ENCODE measurements around the gene SGPP1. TPM values are rescaled to one million over a fixed set of nuclear protein-coding genes. Genes with fewer than 3 reads are reported as not detected.

Gene SGPP1
- polyA plus RNA-seq, 3 donors = 3.3 to 13.3 (median 7.6) TPM

DNA sequence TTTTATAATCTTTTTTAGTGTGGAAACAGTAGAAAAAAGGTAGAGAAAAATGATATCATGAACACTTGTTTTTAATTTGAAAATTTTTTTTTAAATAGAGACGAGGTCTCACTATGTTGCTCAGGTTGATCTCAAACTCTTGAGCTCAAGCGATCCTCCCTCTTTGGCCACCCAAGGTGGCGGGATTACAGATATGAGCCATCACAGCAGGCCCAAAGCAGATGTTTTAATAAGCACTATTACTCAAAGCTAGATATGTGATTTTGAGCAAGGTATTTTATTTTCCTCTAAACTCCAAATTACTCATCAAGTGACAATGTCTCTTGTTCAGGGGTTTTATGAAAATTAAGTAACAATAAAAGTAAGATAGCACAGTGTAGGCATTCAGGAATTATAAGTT is 75.5 kb downstream of the SGPP1 start:
- intact Hi-C loops (cut with micrococcal nuclease) = loop anchor here in 1 of 2 donors (10.0 kb wide), 1 partner anchor 72 kb away; the partner anchor contains the start of gene SGPP1
- no peak overlapping the region for H3K4me3 Mint-ChIP-seq
- Histone ChIP-seq H3K36me3 (replicated peaks in 1 of 2; ENCODE audit: control insufficient read depth in 1 of 2, insufficient read depth in 2 of 2, low read length in 2 of 2) (no peaks in the 10 kb centered on the region), H3K4me2 (replicated peaks; ENCODE audit: extremely low read depth, low read length, poor library complexity, severe bottlenecking) (no peak overlapping the region), H3K27me3 (ENCODE audit: control insufficient read depth in 2 of 2, insufficient read depth in 2 of 2, low read length in 2 of 2) (no peaks in the 10 kb centered on the region), H4K20me1 (ENCODE audit: insufficient read depth, low read length) (no peaks in the 10 kb centered on the region), H3K9me3 (replicated peaks in 1 of 2; ENCODE audit: control insufficient read depth in 1 of 2, insufficient read depth in 1 of 2, low read length in 2 of 2) (no peaks in the 10 kb centered on the region), H3K4me1 (ENCODE audit: control insufficient read depth in 1 of 2, insufficient read depth in 2 of 2, low read length in 2 of 2) (peaks cover 17 to 19% of the 10 kb centered on the region in 2 donors), H3K27ac (ENCODE audit: low read depth in 1 of 2, low read length in 2 of 2) (no peak overlapping the region), H3K9ac (ENCODE audit: insufficient read depth, low read length, poor library complexity, severe bottlenecking) (no peak overlapping the region), H3K4me3 (replicated peaks in 1 of 3; ENCODE audit: low read depth in 2 of 3, low read length in 3 of 3) (no peak overlapping the region), H2AFZ (ENCODE audit: insufficient read depth, low read depth, low read length, poor library complexity, severe bottlenecking) (no peak overlapping the region), H3K79me2 (ENCODE audit: insufficient read depth, low read length) (no peaks in the 10 kb centered on the region)
- peaks cover 0 to 1% (median 0%) of the 10 kb centered on the region in 3 donors for H3K27me3 Mint-ChIP-seq (ENCODE audit: low read depth in 3 of 3)
- no peak for TF ChIP-seq CTCF (IDR thresholded peaks at IDR 0.05)
- peaks cover 0 to 2% (median 0%) of the 10 kb centered on the region in 7 donors for H3K9me3 Mint-ChIP-seq
- 100% methylated on average over 2 of the region's 3 CpGs for WGBS (ENCODE audit: insufficient coverage)
- DNase-seq = no peak
- no peak overlapping the region for H3K27ac Mint-ChIP-seq
- H3K36me3 Mint-ChIP-seq = peaks cover 0 to 4% of the 10 kb centered on the region in 2 donors
- peaks cover 18% of the 10 kb centered on the region for H3K4me1 Mint-ChIP-seq

- no peak overlapping the region for H3K4me3 ChIP-seq (replicated peaks in 1 of 3; ENCODE audit: low read depth in 2 of 3, low read length in 3 of 3)
- no peaks in the 10 kb centered on the region for H3K27me3 ChIP-seq (ENCODE audit: control insufficient read depth in 2 of 2, insufficient read depth in 2 of 2, low read length in 2 of 2)
- H3K27ac ChIP-seq (ENCODE audit: low read depth in 1 of 2, low read length in 2 of 2) = no peak overlapping the region
- peaks cover 0 to 4% of the 10 kb centered on the region in 2 donors for H3K36me3 Mint-ChIP-seq
- no peaks in the 10 kb centered on the region for H3K79me2 ChIP-seq (ENCODE audit: insufficient read depth, low read length)
- no peaks in the 10 kb centered on the region for H3K9me3 Mint-ChIP-seq
- intact Hi-C loops (cut with micrococcal nuclease) = loop anchor here in 1 of 2 donors (10.0 kb wide), 1 partner anchor 74 kb away; the partner anchor contains the start of gene SGPP1
- H3K4me1 ChIP-seq (ENCODE audit: control insufficient read depth in 1 of 2, insufficient read depth in 2 of 2, low read length in 2 of 2) = peaks cover 0 to under 1% of the 10 kb centered on the region in 2 donors
- no peaks in the 10 kb centered on the region for H3K36me3 ChIP-seq (replicated peaks in 1 of 2; ENCODE audit: control insufficient read depth in 1 of 2, insufficient read depth in 2 of 2, low read length in 2 of 2)
- H3K4me2 ChIP-seq (replicated peaks; ENCODE audit: extremely low read depth, low read length, poor library complexity, severe bottlenecking) = no peak overlapping the region
- H3K4me1 Mint-ChIP-seq = no peaks in the 10 kb centered on the region
- DNase-seq = no peak
- no peaks in the 10 kb centered on the region for H4K20me1 ChIP-seq (ENCODE audit: insufficient read depth, low read length)
- peaks cover 0 to 1% (median 0%) of the 10 kb centered on the region in 3 donors for H3K27me3 Mint-ChIP-seq (ENCODE audit: low read depth in 3 of 3)
- H2AFZ ChIP-seq (ENCODE audit: insufficient read depth, low read depth, low read length, poor library complexity, severe bottlenecking) = no peak overlapping the region
- peak overlapping the region in 1 of 7 donors; percentile 28 for H3K27ac Mint-ChIP-seq
- no peak overlapping the region for H3K4me3 Mint-ChIP-seq
- WGBS (ENCODE audit: insufficient coverage) = no CpG with 5 or more reads among the region's 3 CpGs
- TF ChIP-seq CTCF (IDR thresholded peaks at IDR 0.05) = no peak
- no peaks in the 10 kb centered on the region for H3K9me3 ChIP-seq (replicated peaks in 1 of 2; ENCODE audit: control insufficient read depth in 1 of 2, insufficient read depth in 1 of 2, low read length in 2 of 2)
- H3K9ac ChIP-seq (ENCODE audit: insufficient read depth, low read length, poor library complexity, severe bottlenecking) = no peak overlapping the region
Observed at GRCh38 chr14:63650256-63650952, 77.5 kb downstream of the SGPP1 start.

All from CD14-positive monocyte (primary cell).